ENCODE results near the gene RFK.
"Not testable (repeated sequence)": the region's sequence is repeated elsewhere in the genome, so short reads cannot be mapped to it uniquely, and the experiment has no call there.

The RFK gene

DNA sequence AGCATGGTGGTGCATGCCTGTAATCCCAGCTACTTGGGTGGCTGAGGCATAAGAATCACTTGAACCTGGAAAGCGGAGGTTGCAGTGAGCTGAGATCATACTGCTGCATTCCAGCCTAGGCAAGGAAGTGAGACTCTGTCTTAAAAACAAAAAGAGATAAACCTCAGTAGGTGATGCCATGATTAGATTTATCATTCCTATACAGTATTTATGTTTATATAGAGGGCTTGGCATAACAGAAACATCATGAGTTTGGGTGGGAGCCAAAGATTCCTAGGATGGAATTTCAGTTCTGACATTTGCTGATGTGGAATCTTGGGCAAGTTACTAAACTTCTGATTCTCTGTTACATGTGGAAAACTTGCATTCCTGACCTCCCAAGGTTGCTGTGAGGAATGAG, 22.3 kb downstream of the RFK start:
- Mint-ChIP-seq H3K4me3 (no peak overlapping the region), H3K27ac (no peak overlapping the region), H3K36me3 (ENCODE audit: low read depth) (no peaks in the 10 kb centered on the region), H3K27me3 (no peaks in the 10 kb centered on the region), H3K4me1 (ENCODE audit: low read depth) (no peaks in the 10 kb centered on the region), H3K9me3 (no peaks in the 10 kb centered on the region)
- no peak for DNase-seq

DNA sequence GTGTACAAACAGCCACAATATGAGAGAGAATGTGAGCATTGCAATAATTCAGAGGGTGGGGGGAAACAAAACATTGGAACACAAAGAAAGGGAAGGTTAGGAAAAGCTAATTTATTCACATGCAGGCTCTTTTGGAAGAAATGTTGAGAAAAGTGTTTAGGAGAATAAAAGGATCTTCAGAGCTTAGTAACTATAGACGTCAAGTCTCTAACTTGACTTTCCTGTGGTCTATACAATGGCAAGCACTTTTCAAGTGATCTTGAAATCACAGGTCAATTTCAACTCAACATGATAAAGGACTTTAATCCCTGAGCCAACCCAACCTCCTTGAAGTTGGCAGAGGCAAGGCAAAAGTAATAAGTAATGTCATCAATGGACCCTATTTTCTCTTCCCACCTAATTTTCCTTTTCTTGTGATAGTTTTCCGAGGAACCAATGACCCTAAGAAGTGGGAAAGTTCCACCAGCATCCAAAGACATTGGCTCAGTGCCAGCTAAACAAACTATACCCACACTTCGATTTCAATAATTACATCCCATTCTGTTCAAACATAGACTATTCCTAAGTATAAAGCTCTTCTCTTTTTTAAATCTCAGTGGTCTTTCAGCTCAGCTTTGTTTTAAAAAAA, 23.7 kb downstream of the RFK start:
- H3K4me3 Mint-ChIP-seq: no peak overlapping the region
- no peak overlapping the region for H3K27ac Mint-ChIP-seq
- no peaks in the 10 kb centered on the region for H3K36me3 Mint-ChIP-seq (ENCODE audit: low read depth)

GRCh38 chr9:76369583-76369982, 24.6 kb downstream of the RFK start:
- no peak for DNase-seq
- H3K36me3 Mint-ChIP-seq (ENCODE audit: low read depth): no peaks in the 10 kb centered on the region
- H3K9me3 Mint-ChIP-seq: no peaks in the 10 kb centered on the region
- H3K4me3 Mint-ChIP-seq: no peak overlapping the region
- peaks cover 3% of the 10 kb centered on the region for H3K27me3 Mint-ChIP-seq
- no peaks in the 10 kb centered on the region for H3K4me1 Mint-ChIP-seq (ENCODE audit: low read depth)
- no peak overlapping the region for H3K27ac Mint-ChIP-seq

More for the DNA sequence above, 23.7 kb downstream of the RFK start:
- no peaks in the 10 kb centered on the region for H3K4me1 Mint-ChIP-seq (ENCODE audit: low read depth)
- H3K9me3 Mint-ChIP-seq: no peaks in the 10 kb centered on the region
- no peaks in the 10 kb centered on the region for H3K27me3 Mint-ChIP-seq
- DNase-seq: no peak

DNA sequence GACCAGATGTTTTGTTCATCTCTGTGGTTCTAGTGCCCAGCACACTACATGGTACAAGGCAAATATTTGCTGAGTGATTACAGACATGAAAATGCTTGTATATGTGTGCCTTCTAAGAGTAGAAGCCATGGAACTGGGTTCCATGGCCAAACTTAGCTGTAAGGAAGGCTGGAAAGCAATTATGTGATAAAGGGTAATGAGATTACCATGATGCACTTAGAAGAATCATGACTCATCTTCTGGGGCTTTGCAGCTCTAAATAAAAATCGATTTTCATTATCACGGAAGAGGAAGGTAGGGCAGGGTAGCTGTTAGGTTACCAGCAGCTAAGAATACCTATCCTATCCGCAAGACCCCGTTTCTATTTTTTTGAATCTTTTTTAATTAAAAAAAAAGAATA, 28.0 kb downstream of the RFK start:
- Mint-ChIP-seq H3K36me3 (ENCODE audit: low read depth) (no peaks in the 10 kb centered on the region), H3K9me3 (no peaks in the 10 kb centered on the region), H3K27ac (no peak overlapping the region), H3K4me3 (no peak overlapping the region), H3K27me3 (peaks cover 8% of the 10 kb centered on the region), H3K4me1 (ENCODE audit: low read depth) (no peaks in the 10 kb centered on the region)
- DNase-seq: no peak

- Mint-ChIP-seq H3K27ac (no peak overlapping the region), H3K36me3 (ENCODE audit: low read depth) (no peaks in the 10 kb centered on the region), H3K4me1 (ENCODE audit: low read depth) (no peaks in the 10 kb centered on the region), H3K4me3 (no peak overlapping the region), H3K9me3 (no peaks in the 10 kb centered on the region), H3K27me3 (peaks cover 8% of the 10 kb centered on the region)
- no peak for DNase-seq
Measured at GRCh38 chr9:76365028-76365427, 29.2 kb downstream of the RFK start.

DNA sequence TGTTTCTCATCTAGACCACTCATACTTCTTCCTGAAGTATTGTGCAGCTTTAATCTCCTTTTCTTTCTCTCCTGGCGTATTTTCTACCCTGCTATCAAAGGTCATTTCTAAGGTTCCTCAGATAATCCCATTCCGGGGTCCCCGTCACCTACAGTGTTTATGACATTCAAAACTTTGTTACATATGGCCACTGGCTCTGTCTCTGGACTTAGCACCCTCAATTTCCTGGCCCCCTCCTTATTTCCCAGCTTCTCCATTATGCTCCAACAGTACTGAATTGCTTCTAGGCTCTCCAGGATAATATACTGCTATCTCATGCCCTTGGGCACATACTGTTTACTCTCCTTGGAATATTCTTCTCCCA, 31.2 kb downstream of the RFK start:
- no peak overlapping the region for H3K27ac Mint-ChIP-seq
- H3K9me3 Mint-ChIP-seq: no peaks in the 10 kb centered on the region
- no peaks in the 10 kb centered on the region for H3K4me1 Mint-ChIP-seq (ENCODE audit: low read depth)
- H3K36me3 Mint-ChIP-seq (ENCODE audit: low read depth): no peaks in the 10 kb centered on the region
- H3K4me3 Mint-ChIP-seq: no peak overlapping the region
- DNase-seq: no peak
- peaks cover 8% of the 10 kb centered on the region for H3K27me3 Mint-ChIP-seq

GRCh38 chr9:76362332-76363031, 31.7 kb downstream of the RFK start:
- not testable (repeated sequence) for H3K4me1 Mint-ChIP-seq (ENCODE audit: low read depth); H3K9me3 Mint-ChIP-seq; H3K4me3 Mint-ChIP-seq; H3K27me3 Mint-ChIP-seq; H3K36me3 Mint-ChIP-seq (ENCODE audit: low read depth); DNase-seq; H3K27ac Mint-ChIP-seq

DNA sequence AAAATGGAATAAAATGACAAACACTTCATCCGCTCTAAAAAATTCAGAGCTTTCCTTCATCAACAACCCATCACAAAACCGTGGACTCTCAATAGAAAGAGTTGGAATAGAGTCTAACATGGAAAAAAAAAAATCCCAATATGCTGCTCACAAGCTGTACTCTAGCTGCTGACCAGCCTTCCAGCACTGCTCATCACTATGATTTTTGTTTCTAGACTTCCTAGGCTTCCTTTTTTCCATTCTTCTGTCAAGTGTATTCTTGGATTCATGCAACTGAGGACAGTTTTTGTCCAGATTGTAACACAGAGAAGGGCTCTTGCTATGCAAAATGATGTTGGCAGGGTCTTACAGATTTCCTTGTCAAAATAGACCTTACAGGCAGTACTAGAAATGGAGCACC, 34.5 kb downstream of the RFK start:
- Mint-ChIP-seq H3K27ac (no peak overlapping the region), H3K4me3 (no peak overlapping the region), H3K9me3 (no peaks in the 10 kb centered on the region), H3K4me1 (ENCODE audit: low read depth) (no peaks in the 10 kb centered on the region), H3K36me3 (ENCODE audit: low read depth) (no peaks in the 10 kb centered on the region), H3K27me3 (peaks cover 5% of the 10 kb centered on the region)
- DNase-seq: no peak

DNA sequence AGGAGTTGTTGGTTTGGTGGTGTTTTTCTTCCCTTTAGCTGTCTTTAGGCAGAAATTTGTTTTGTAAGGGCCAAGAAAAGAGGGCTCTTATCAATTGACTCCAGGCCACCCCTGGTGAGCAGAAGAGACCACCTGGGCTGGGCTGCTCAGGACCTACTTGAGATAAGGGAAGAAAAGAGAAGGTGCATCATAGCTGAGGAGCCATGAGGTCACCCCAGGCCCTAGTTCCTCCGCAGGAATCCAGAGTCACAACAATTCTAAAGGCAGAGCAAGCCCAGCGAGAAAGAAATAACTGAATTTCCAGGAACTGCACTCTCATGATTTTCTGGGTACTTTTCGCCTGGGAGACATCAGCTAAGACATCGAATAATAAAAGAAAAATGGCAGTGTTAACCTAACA, 34.9 kb downstream of the RFK start:
- H3K4me1 Mint-ChIP-seq (ENCODE audit: low read depth): no peaks in the 10 kb centered on the region
- DNase-seq: no peak
- H3K27ac Mint-ChIP-seq: no peak overlapping the region

GRCh38 chr9:76358628-76359280, 35.5 kb downstream of the RFK start:
- H3K4me1 Mint-ChIP-seq (ENCODE audit: low read depth): no peaks in the 10 kb centered on the region
- H3K27ac Mint-ChIP-seq: no peak overlapping the region
- no peaks in the 10 kb centered on the region for H3K9me3 Mint-ChIP-seq

More for the DNA sequence above, 34.9 kb downstream of the RFK start:
- Mint-ChIP-seq H3K9me3 (no peaks in the 10 kb centered on the region), H3K4me3 (no peak overlapping the region), H3K36me3 (ENCODE audit: low read depth) (no peaks in the 10 kb centered on the region), H3K27me3 (peaks cover 5% of the 10 kb centered on the region)

GRCh38 chr9:76357555-76357954, 36.7 kb downstream of the RFK start:
- DNase-seq: no peak
- peaks cover 4% of the 10 kb centered on the region for H3K27me3 Mint-ChIP-seq
- no peaks in the 10 kb centered on the region for H3K4me1 Mint-ChIP-seq (ENCODE audit: low read depth)
- no peaks in the 10 kb centered on the region for H3K9me3 Mint-ChIP-seq
- no peak overlapping the region for H3K4me3 Mint-ChIP-seq
- H3K27ac Mint-ChIP-seq: no peak overlapping the region
- H3K36me3 Mint-ChIP-seq (ENCODE audit: low read depth): no peaks in the 10 kb centered on the region

More at GRCh38 chr9:76358628-76359280, 35.5 kb downstream of the RFK start:
- H3K27me3 Mint-ChIP-seq: peaks cover 8% of the 10 kb centered on the region
- H3K36me3 Mint-ChIP-seq (ENCODE audit: low read depth): no peaks in the 10 kb centered on the region
- no peak for DNase-seq
- no peak overlapping the region for H3K4me3 Mint-ChIP-seq

GRCh38 chr9:76355886-76356285, 38.3 kb downstream of the RFK start:
- no peak for DNase-seq
- H3K4me3 Mint-ChIP-seq: no peak overlapping the region
- H3K9me3 Mint-ChIP-seq: no peaks in the 10 kb centered on the region
- H3K27ac Mint-ChIP-seq: no peak overlapping the region
- H3K36me3 Mint-ChIP-seq (ENCODE audit: low read depth): no peaks in the 10 kb centered on the region
- peaks cover 4% of the 10 kb centered on the region for H3K27me3 Mint-ChIP-seq
- no peaks in the 10 kb centered on the region for H3K4me1 Mint-ChIP-seq (ENCODE audit: low read depth)

GRCh38 chr9:76354221-76354620, 40.0 kb downstream of the RFK start:
- H3K4me3 Mint-ChIP-seq: no peak overlapping the region
- H3K27me3 Mint-ChIP-seq: peaks cover 4% of the 10 kb centered on the region
- no peaks in the 10 kb centered on the region for H3K36me3 Mint-ChIP-seq (ENCODE audit: low read depth)
- no peak overlapping the region for H3K27ac Mint-ChIP-seq
- H3K4me1 Mint-ChIP-seq (ENCODE audit: low read depth): no peaks in the 10 kb centered on the region
- H3K9me3 Mint-ChIP-seq: no peaks in the 10 kb centered on the region
- no peak for DNase-seq

GRCh38 chr9:76353280-76353679, 40.9 kb downstream of the RFK start:
- H3K36me3 Mint-ChIP-seq (ENCODE audit: low read depth): no peaks in the 10 kb centered on the region
- H3K27ac Mint-ChIP-seq: no peak overlapping the region
- peaks cover 4% of the 10 kb centered on the region for H3K27me3 Mint-ChIP-seq
- H3K9me3 Mint-ChIP-seq: no peaks in the 10 kb centered on the region
- H3K4me3 Mint-ChIP-seq: no peak overlapping the region
- DNase-seq: no peak
- H3K4me1 Mint-ChIP-seq (ENCODE audit: low read depth): no peaks in the 10 kb centered on the region

GRCh38 chr9:76352026-76352620, 42.1 kb downstream of the RFK start:
- Mint-ChIP-seq H3K36me3 (ENCODE audit: low read depth) (no peaks in the 10 kb centered on the region), H3K4me1 (ENCODE audit: low read depth) (no peaks in the 10 kb centered on the region), H3K27me3 (peaks cover 4% of the 10 kb centered on the region), H3K27ac (no peak overlapping the region), H3K9me3 (no peaks in the 10 kb centered on the region), H3K4me3 (no peak overlapping the region)
- no peak for DNase-seq
